Choroid plexus epithelial cell (primary cell): ENCODE results near the gene TMEM80.

ENCODE experiments used
- DNase-seq: peaks from one replicate; pipeline ENCODE4 v3.0.0-alpha.2; 2010; ENCODE audit warnings: low read depth
- H3K4me3 ChIP-seq: 2 replicates; pipeline ENCODE4 v1.5.1; 2011; ENCODE audit warnings: low read depth, mild to moderate bottlenecking, control low read depth, low read length, moderate library complexity
- CTCF ChIP-seq: conservative IDR thresholded peaks from 2 replicates; pipeline ENCODE4 v1.5.1; 2011; ENCODE audit warnings: low read depth, mild to moderate bottlenecking, control low read depth, inconsistent platforms, low read length, moderate library complexity

The TMEM80 gene

GRCh38 chr11:694563-695287 lies 891 bp upstream of the TMEM80 start, which contains the start of gene DEAF1:
DEAF1 (minus strand) TSS chr11:695222; CDS start chr11:695047, 175 bp downstream.
- TF ChIP-seq CTCF = no peak
- H3K4me3 ChIP-seq = peak within 1 kb of the TSS; percentile 75
- DNase-seq = peak; percentile 99

- peak overlapping the region; percentile 75 for H3K4me3 ChIP-seq
- TF ChIP-seq CTCF = no peak
- DNase-seq = no peak
Measured at GRCh38 chr11:695288-695537, 403 bp upstream of the TMEM80 start.

- DNase-seq = peak; percentile 91
- TF ChIP-seq CTCF = no peak
- H3K4me3 ChIP-seq = peak overlapping the region; percentile 75
Measured at GRCh38 chr11:696955-697491, 1.4 kb downstream of the TMEM80 start.

- no peak overlapping the region for H3K4me3 ChIP-seq
- no peak for TF ChIP-seq CTCF
- DNase-seq = peak; percentile 56
Measured at GRCh38 chr11:697811-698311, 2.2 kb downstream of the TMEM80 start.

- DNase-seq = peak; percentile 20
- no peak overlapping the region for H3K4me3 ChIP-seq
- peak; percentile 19 for TF ChIP-seq CTCF
Measured at GRCh38 chr11:698493-699115, 3.0 kb downstream of the TMEM80 start.

GRCh38 chr11:699116-699508 lies 3.5 kb downstream of the TMEM80 start:
- H3K4me3 ChIP-seq = no peak overlapping the region
- DNase-seq = peak; percentile 37
- TF ChIP-seq CTCF = no peak
